ENCODE data around the gene MN1. TPM values are rescaled to one million over a fixed set of nuclear protein-coding genes. Genes with fewer than 3 reads are reported as not detected.

MN1 gene
- total and polyA plus RNA-seq, 2 of the 4 experiments (the other 2 are of a cell fraction): 0.36 to 1.3 TPM

- H3K56ac ChIP-seq (ENCODE audit: extremely low read depth, insufficient read depth, low read length): no peak overlapping the region
- POLR2A ChIA-PET (ENCODE audit: unreplicated experiment): no interaction called here
- no peak overlapping the region for H3K27ac ChIP-seq (ENCODE audit: insufficient read depth, low read length)
- H4K8ac ChIP-seq (ENCODE audit: low read depth in 2 of 2, low read length in 2 of 2): no peak overlapping the region
- H3K79me1 ChIP-seq (ENCODE audit: low read depth in 1 of 2, low read length in 2 of 2): peaks cover 5 to 42% of the 10 kb centered on the region in 2 experiments; a peak in 3 of 4 replicates
- H2AK9ac ChIP-seq (replicated peaks; ENCODE audit: low read depth, low read length, poor library complexity): no peak overlapping the region
- no peak for TF ChIP-seq CTCF (conservative IDR thresholded peaks at IDR 0.05; ENCODE audit: low read depth, low read length)
- TF ChIP-seq USF2 (IDR thresholded peaks at IDR 0.05; ENCODE audit: low read depth, low read length): no peak
- TF ChIP-seq MAFK (IDR thresholded peaks at IDR 0.05; ENCODE audit: low read depth, low read length): no peak
- no peak for TF ChIP-seq FOS (IDR thresholded peaks at IDR 0.05; ENCODE audit: low read depth, low read length)
- TF ChIP-seq MAZ (IDR thresholded peaks at IDR 0.05; ENCODE audit: borderline replicate concordance, low read depth, low read length): no peak
- TF ChIP-seq NFE2L2 (IDR thresholded peaks at IDR 0.05; ENCODE audit: low read depth, low read length): no peak
- no peak for TF ChIP-seq RAD21 (IDR thresholded peaks at IDR 0.05; ENCODE audit: low read length)
- TF ChIP-seq SMC3 (IDR thresholded peaks at IDR 0.05; ENCODE audit: low read depth, low read length): no peak
- TF ChIP-seq POLR2A (IDR thresholded peaks at IDR 0.05; ENCODE audit: low read depth, low read length): no peak
- no peak for TF ChIP-seq CHD1 (IDR thresholded peaks at IDR 0.05; ENCODE audit: low read depth, low read length)
- TF ChIP-seq RFX5 (IDR thresholded peaks at IDR 0.05; ENCODE audit: low read depth, low read length): no peak
- no CpG with 5 or more reads among the region's 5 CpGs for WGBS, 2 experiments (ENCODE audit: extremely low coverage in 2 of 2, insufficient read length in 1 of 2)
- H2BK20ac ChIP-seq (ENCODE audit: low read depth, low read length): no peak overlapping the region
- H3K27me3 ChIP-seq (ENCODE audit: control insufficient read depth, insufficient read depth, low read length): no peaks in the 10 kb centered on the region
- DNase-seq (no peak), ATAC-seq (ENCODE audit: low read depth) (no peak)
- no peak overlapping the region for H4K5ac ChIP-seq (ENCODE audit: low read depth, low read length)
- peaks cover 19% of the 10 kb centered on the region for H3K4me1 ChIP-seq (ENCODE audit: control insufficient read depth, insufficient read depth, low read length)
- no peaks in the 10 kb centered on the region for H3K9me3 ChIP-seq (ENCODE audit: control insufficient read depth, insufficient read depth, low read length)
- no peak overlapping the region for H2BK5ac ChIP-seq (ENCODE audit: low read depth, low read length, poor library complexity, severe bottlenecking)
- H3K4me3 ChIP-seq (ENCODE audit: insufficient read depth, low read depth, low read length): no peak overlapping the region
- H3K36me3 ChIP-seq (ENCODE audit: control insufficient read depth, insufficient read depth, low read length): peaks cover 21% of the 10 kb centered on the region
- no peak overlapping the region for H2BK15ac ChIP-seq (ENCODE audit: low read depth, low read length)
- H2AFZ ChIP-seq (replicated peaks; ENCODE audit: low read length, poor library complexity): no peak overlapping the region
- no peak overlapping the region for H3K9ac ChIP-seq (ENCODE audit: low read depth, low read length)
- CTCF ChIA-PET: no interaction called here
- no peak overlapping the region for H3K4ac ChIP-seq (ENCODE audit: low read depth, low read length)
- no peaks in the 10 kb centered on the region for H4K20me1 ChIP-seq (ENCODE audit: insufficient read depth, low read length)
- H2AK5ac ChIP-seq (ENCODE audit: low read depth, low read length): no peak overlapping the region
- dilution Hi-C loops (cut with HindIII; ENCODE audit: low sequenced_read_pairs, unreplicated experiment): no loop called here
- BruUV-seq (replicated peaks): no TSS peak
- H3K23ac ChIP-seq (ENCODE audit: low read depth, low read length): no peak overlapping the region
- no peak overlapping the region for H2BK120ac ChIP-seq (ENCODE audit: low read depth, low read length)
- no peak overlapping the region for H4K91ac ChIP-seq (ENCODE audit: insufficient read depth, low read depth, low read length)
- H3K4me2 ChIP-seq (ENCODE audit: low read depth, low read length): no peak overlapping the region
- intact Hi-C loops (cut with micrococcal nuclease): no loop called here
- H3K14ac ChIP-seq (replicated peaks; ENCODE audit: low read depth, low read length): no peak overlapping the region
- no peak overlapping the region for H3K18ac ChIP-seq (ENCODE audit: low read depth, low read length)
- in situ Hi-C loops (cut with MboI; ENCODE audit: low sequenced_read_pairs): no loop called here
- H3K9me1 ChIP-seq (ENCODE audit: insufficient read depth, low read length): peaks cover 34% of the 10 kb centered on the region
Observed at GRCh38 chr22:27846248-27846757, 44.7 kb upstream of the MN1 start.
